ENCODE measurements around the gene CD300H. TPM values are rescaled to one million over a fixed set of nuclear protein-coding genes. Genes with fewer than 3 reads are reported as not detected.

The CD300H gene
- total RNA-seq, 2 experiments from 2014 or later: not detected

DNA sequence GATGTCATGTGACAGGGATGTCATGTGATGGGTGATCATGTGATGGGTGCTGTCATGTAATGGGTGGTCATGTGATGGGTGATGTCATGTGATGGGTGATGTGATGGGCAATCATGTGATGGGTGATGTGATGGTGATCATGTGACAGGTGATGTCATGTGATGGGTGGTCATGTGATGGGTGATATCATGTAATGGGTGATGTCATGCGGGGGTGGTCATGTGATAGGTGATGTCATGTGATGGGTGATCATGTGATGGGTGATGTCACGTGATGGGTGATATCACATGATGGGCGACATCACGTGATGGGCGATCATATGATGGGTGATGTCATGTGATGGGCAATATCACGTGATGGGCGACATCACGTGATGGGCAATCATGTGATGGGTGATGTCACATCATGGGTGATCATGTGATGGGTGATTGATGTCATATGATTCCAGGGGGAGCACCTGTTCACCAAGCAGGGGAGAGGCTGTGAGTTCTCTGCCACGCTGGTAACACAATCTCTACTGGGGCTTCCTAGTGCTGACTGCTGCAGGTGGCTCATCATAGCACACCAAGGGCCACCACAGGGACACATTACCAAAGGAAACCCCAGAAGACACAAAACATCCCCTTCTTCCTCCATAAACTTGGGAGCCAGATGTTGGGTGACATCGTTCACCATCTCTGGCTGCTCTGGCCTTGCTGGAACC, 52.5 kb downstream of the CD300H start:
- POLR2A ChIA-PET: no interaction called here
- peak overlapping the region; percentile 75 for H3K4me3 Mint-ChIP-seq
- intact Hi-C loops (cut with micrococcal nuclease): no loop called here
- peaks cover 31% of the 10 kb centered on the region for H3K4me1 Mint-ChIP-seq (ENCODE audit: low read depth)
- H3K27me3 Mint-ChIP-seq: peaks cover 24% of the 10 kb centered on the region
- TF ChIP-seq, protein P1, sequence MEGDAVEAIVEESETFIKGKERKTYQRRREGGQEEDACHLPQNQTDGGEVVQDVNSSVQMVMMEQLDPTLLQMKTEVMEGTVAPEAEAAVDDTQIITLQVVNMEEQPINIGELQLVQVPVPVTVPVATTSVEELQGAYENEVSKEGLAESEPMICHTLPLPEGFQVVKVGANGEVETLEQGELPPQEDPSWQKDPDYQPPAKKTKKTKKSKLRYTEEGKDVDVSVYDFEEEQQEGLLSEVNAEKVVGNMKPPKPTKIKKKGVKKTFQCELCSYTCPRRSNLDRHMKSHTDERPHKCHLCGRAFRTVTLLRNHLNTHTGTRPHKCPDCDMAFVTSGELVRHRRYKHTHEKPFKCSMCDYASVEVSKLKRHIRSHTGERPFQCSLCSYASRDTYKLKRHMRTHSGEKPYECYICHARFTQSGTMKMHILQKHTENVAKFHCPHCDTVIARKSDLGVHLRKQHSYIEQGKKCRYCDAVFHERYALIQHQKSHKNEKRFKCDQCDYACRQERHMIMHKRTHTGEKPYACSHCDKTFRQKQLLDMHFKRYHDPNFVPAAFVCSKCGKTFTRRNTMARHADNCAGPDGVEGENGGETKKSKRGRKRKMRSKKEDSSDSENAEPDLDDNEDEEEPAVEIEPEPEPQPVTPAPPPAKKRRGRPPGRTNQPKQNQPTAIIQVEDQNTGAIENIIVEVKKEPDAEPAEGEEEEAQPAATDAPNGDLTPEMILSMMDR (IDR thresholded peaks at IDR 0.05): no peak
- H3K9me3 Mint-ChIP-seq: peaks cover 19% of the 10 kb centered on the region
- peak; percentile 83 for DNase-seq
- ATAC-seq: peak; percentile 7
- CTCF ChIA-PET: interaction anchor here (1.2 kb wide), 1 partner anchor 21 kb away, joined by 3 read pairs; no protein-coding TSS in a partner anchor
- peak overlapping the region; percentile 85 for H3K27ac Mint-ChIP-seq
- peaks cover 15% of the 10 kb centered on the region for H3K36me3 Mint-ChIP-seq (ENCODE audit: low read depth)

DNA sequence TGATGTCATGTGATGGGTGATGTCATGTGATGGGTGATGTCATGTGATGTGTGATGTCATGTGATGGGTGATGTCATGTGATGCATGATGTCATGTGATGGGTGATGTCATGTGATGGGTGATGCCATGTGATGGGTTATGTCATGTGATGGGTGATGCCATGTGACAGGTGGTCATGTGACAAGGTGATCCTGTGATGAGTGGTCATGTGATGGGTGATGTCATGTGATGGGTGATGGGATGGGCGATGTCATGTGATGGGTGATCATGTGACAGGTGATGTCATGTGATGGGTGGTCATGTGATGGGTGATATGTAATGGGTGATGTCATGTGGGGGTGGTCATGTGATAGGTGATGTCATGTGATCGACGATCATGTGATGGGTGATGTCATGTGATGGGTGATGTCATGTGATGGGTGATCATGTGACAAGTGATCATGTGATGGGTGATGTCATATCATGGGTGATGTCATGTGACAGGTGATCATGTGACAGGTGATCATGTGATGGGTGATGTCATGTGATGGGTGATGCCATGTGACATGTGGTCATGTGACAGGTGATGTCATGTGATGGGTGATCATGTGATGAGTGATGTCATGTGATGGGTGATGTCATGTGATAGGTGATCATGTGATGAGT, 53.2 kb downstream of the CD300H start:
- intact Hi-C loops (cut with micrococcal nuclease): no loop called here

DNA sequence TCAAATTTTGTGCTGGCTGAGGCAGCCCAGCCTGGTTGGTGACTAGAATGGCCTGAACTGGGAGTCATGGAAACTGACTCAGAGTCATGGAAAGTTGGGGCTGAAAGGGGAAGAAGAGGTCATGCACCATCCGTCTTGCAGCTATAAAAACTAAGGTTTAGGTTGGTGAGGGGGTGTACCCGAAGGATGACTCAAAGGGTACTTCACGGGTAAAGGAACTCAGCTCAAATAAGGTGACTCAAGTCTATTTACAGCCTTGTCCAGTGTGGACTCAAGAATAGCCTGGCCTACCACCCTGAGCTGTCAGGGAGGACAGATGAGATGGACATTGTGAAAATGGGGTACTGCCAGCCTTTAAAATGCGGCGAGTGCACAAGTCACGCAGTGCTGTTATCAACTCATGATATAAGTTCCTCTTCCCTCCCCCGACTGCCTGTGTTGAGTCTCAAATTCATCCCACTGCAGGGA, 54.7 kb downstream of the CD300H start:
- TF ChIP-seq, protein P1 (IDR thresholded peaks at IDR 0.05): no peak
- Mint-ChIP-seq H3K27ac (peak overlapping the region; percentile 90), H3K36me3 (ENCODE audit: low read depth) (peaks cover 15% of the 10 kb centered on the region), H3K4me3 (peak overlapping the region; percentile 36), H3K4me1 (ENCODE audit: low read depth) (peaks cover 30% of the 10 kb centered on the region), H3K27me3 (peaks cover 24% of the 10 kb centered on the region), H3K9me3 (peaks cover 14% of the 10 kb centered on the region)
- ChIA-PET CTCF (interaction anchor here (1.2 to 2.4 kb wide), 5 partner anchors 12 to 150 kb away, joined by 3 to 9 read pairs (median 6); partner anchors contain the start of gene BTBD17), POLR2A (no interaction called here)
- ATAC-seq (peak; percentile 86), DNase-seq (peak; percentile 82)
- intact Hi-C loops (cut with micrococcal nuclease): no loop called here

More for the DNA sequence above, 53.2 kb downstream of the CD300H start:
- TF ChIP-seq, protein P1 (IDR thresholded peaks at IDR 0.05): no peak
- Mint-ChIP-seq H3K9me3 (peaks cover 17% of the 10 kb centered on the region), H3K27ac (peak overlapping the region; percentile 85), H3K4me3 (peak overlapping the region; percentile 75), H3K4me1 (ENCODE audit: low read depth) (peaks cover 30% of the 10 kb centered on the region), H3K36me3 (ENCODE audit: low read depth) (peaks cover 15% of the 10 kb centered on the region), H3K27me3 (peaks cover 24% of the 10 kb centered on the region)
- CTCF ChIA-PET: interaction anchor here (1.6 kb wide), 1 partner anchor 76 kb away, joined by 5 read pairs; no protein-coding TSS in a partner anchor
- POLR2A ChIA-PET: interaction anchor here (0.7 kb wide), 1 partner anchor 309 kb away, joined by 4 read pairs; no protein-coding TSS in a partner anchor
- DNase-seq (peak; percentile 84), ATAC-seq (peak; percentile 14)

DNA sequence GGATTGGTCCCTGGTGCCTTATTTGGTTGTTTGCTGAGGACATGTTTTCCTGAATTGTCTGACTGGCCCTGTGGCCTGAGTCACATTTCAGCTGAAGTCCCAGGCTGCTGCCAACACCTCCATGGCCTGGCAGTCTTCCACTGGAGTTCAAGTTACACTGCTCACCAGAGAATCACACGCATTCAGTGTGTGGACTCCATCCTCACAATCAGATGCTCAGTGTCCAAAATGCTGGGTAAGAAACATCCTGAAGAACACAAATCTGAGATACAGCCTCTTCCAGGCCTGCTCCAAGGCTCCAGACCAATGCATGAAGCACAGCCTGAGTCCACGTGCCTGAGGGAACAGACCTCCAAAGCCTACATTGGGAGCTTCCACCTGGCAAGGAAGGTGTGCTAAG, 55.3 kb downstream of the CD300H start:
- ATAC-seq (no peak), DNase-seq (no peak)
- CTCF ChIA-PET: interaction anchor here (1.2 to 2.4 kb wide), 7 partner anchors 12 to 149 kb away, joined by 3 to 9 read pairs (median 6); partner anchors contain the start of gene BTBD17
- H3K27ac Mint-ChIP-seq: peak overlapping the region; percentile 90
- no peak overlapping the region for H3K4me3 Mint-ChIP-seq
- peaks cover 15% of the 10 kb centered on the region for H3K36me3 Mint-ChIP-seq (ENCODE audit: low read depth)
- peaks cover 14% of the 10 kb centered on the region for H3K9me3 Mint-ChIP-seq
- peaks cover 21% of the 10 kb centered on the region for H3K27me3 Mint-ChIP-seq
- intact Hi-C loops (cut with micrococcal nuclease): no loop called here
- POLR2A ChIA-PET: interaction anchor here (1.6 kb wide), 1 partner anchor 15 kb away, joined by 3 read pairs; no protein-coding TSS in a partner anchor
- TF ChIP-seq, protein P1 (IDR thresholded peaks at IDR 0.05): no peak
- H3K4me1 Mint-ChIP-seq (ENCODE audit: low read depth): peaks cover 30% of the 10 kb centered on the region

Other genes with a start within 250 kb of the CD300H start
- under 1 TPM; 0.11 to 0.18 TPM for gene KIF19, start 241.3 kb downstream of the CD300H start, total RNA-seq
- gene BTBD17, start 205.6 kb downstream of the CD300H start, total RNA-seq: not detected
- gene GPR142, start 200.0 kb downstream of the CD300H start, total RNA-seq: not detected
- 1 to 10 TPM; 1.2 to 2.0 TPM for gene GPRC5C, start 135.4 kb downstream of the CD300H start, total RNA-seq
- gene CD300A, start 100.9 kb downstream of the CD300H start, total RNA-seq: 1 to 10 TPM; 2.2 to 2.4 TPM
- not detected for gene CD300LB, start 36.0 kb downstream of the CD300H start, total RNA-seq
- not detected for gene CD300C, start 21.4 kb downstream of the CD300H start, total RNA-seq
- not detected for gene CD300LD, start 24.8 kb upstream of the CD300H start, total RNA-seq
- not detected for gene CD300E, start 56.2 kb upstream of the CD300H start, total RNA-seq
- not detected for gene CD300LF, start 145.4 kb upstream of the CD300H start, total RNA-seq
- 1 to 10 TPM; 6.6 to 6.7 TPM for gene RAB37, start 169.7 kb upstream of the CD300H start, total RNA-seq
- gene NHERF1, start 181.1 kb upstream of the CD300H start, total RNA-seq: 100 to 1,000 TPM; 143 to 150 TPM
- 10 to 100 TPM; 35.5 to 42.4 TPM for gene NAT9, start 208.8 kb upstream of the CD300H start, total RNA-seq